GM10266 (cell line): ENCODE measurements around the gene CEACAM1.
A peak's percentile ranks its signal among the peaks of the same experiment; 100 is the strongest.
"Not testable (repeated sequence)": the region's sequence is repeated elsewhere in the genome, so short reads cannot be mapped to it uniquely, and the experiment has no call there.

Source experiments
- DNase-seq: peaks from one replicate; pipeline ENCODE4 v3.0.0; 2012; ENCODE audit errors: extremely low spot score
- CTCF ChIP-seq: IDR thresholded peaks from 2 replicates; pipeline ENCODE4 v1.5.1; 2012; ENCODE audit warnings: mild to moderate bottlenecking, low read depth; ENCODE audit not compliant: control insufficient read depth, insufficient read depth; ENCODE audit errors: missing control alignments

The CEACAM1 gene

GRCh38 chr19:42532891-42533290 is 4.6 kb upstream of the CEACAM1 start:
- no peak for DNase-seq
- TF ChIP-seq CTCF: no peak

- TF ChIP-seq CTCF: no peak
- no peak for DNase-seq
These were observed 3.0 kb upstream of the CEACAM1 start for GRCh38 chr19:42531313-42531712.

- TF ChIP-seq CTCF: peak; percentile 94
- peak; percentile 76 for DNase-seq
These were observed 1.0 kb upstream of the CEACAM1 start for GRCh38 chr19:42529248-42529764.

GRCh38 chr19:42524943-42525342 is 3.3 kb downstream of the CEACAM1 start:
- no peak for TF ChIP-seq CTCF
- DNase-seq: no peak

GRCh38 chr19:42524250-42524649 is 4.0 kb downstream of the CEACAM1 start:
- TF ChIP-seq CTCF: no peak
- DNase-seq: no peak

- DNase-seq: not testable (repeated sequence)
These were observed 6.0 kb downstream of the CEACAM1 start for GRCh38 chr19:42522262-42522661.

GRCh38 chr19:42521346-42522030 is 6.8 kb downstream of the CEACAM1 start:
- no peak for TF ChIP-seq CTCF
- DNase-seq: no peak

GRCh38 chr19:42519108-42519507 is 9.2 kb downstream of the CEACAM1 start:
- TF ChIP-seq CTCF: no peak
- DNase-seq: no peak
